AG04449 (cell line): ENCODE results near the gene BCL2L1.

ENCODE experiments used
- CTCF ChIA-PET: fragments of 350-600 bp; formaldehyde crosslinking; extraction: SDS; loops from one replicate; lab custom pipeline; 2021; ENCODE audit warnings: antibody characterized with exemption; lab: Yijun Ruan, JAX
- POLR2A ChIA-PET: fragments of 400-600, 350-600 bp; formaldehyde crosslinking; extraction: SDS; loops from one replicate; lab custom pipeline; 2020; ENCODE audit warnings: antibody characterized with exemption, inconsistent platforms; lab: Yijun Ruan, JAX
- DNase-seq: peaks from one replicate; pipeline ENCODE4 v3.0.0-alpha.2; 2010; ENCODE audit warnings: low read depth, low spot score
- H3K4me3 ChIP-seq: 2 replicates; pipeline ENCODE4 v1.5.1; 2011; ENCODE audit warnings: low read depth, mild to moderate bottlenecking, control low read depth, low read length
- TF ChIP-seq, protein P1 (sequence below): IDR thresholded peaks from one replicate; pipeline ENCODE4 v1.5.1; 2011; ENCODE audit warnings: mild to moderate bottlenecking, moderate library complexity, low read length, control low read depth, inconsistent platforms; ENCODE audit not compliant: insufficient read depth; ENCODE audit errors: missing control alignments

BCL2L1 gene

DNA sequence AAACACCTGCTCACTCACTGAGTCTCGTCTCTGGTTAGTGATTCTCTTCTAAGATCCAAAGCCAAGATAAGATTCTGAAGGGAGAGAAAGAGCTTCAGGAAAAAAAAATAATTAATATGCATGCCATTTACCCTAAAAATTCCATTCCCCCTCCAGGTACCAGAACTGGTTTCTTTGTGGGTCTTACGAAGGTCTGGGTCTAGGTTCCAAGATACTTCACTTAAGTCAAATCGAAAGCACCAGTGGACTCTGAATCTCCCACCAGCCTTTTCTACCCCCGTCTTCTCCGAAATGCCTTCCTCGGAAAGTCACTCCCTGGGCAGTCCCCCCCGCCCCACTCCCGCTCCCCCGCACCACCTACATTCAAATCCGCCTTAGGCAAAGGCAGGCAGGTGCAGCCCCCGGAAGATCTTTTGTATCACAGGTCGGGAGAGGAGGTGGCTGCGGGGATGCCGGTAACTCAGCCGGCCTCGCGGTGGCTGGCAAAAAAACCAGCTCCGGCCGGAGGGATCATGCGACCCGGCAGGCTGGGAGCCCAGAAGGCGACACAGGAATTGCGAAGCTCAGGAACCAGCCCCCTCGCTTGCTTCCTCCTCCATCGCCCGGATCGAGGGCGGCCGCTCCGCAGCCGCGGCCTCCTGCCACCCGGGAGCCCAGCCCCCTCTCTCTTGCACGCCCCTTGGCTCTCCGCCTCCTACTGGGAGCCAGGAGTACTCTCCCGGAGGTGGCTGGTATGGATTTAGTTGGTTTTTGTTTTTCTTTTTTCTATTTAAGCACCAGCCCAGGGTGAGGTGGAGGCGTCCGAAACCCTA lies at the start of gene BCL2L1:
Gene BCL2L1 (minus strand): TSS at position 612 of the 812 bp plus-strand sequence. CDS start 650 bp downstream, outside the sequence.
- CTCF ChIA-PET: interaction anchor here (1.1 to 10.4 kb wide), 30 partner anchors 10 to 310 kb away, joined by 3 to 534 read pairs (median 21); partner anchors contain the start of genes ID1 and TPX2
- TF ChIP-seq, protein P1, sequence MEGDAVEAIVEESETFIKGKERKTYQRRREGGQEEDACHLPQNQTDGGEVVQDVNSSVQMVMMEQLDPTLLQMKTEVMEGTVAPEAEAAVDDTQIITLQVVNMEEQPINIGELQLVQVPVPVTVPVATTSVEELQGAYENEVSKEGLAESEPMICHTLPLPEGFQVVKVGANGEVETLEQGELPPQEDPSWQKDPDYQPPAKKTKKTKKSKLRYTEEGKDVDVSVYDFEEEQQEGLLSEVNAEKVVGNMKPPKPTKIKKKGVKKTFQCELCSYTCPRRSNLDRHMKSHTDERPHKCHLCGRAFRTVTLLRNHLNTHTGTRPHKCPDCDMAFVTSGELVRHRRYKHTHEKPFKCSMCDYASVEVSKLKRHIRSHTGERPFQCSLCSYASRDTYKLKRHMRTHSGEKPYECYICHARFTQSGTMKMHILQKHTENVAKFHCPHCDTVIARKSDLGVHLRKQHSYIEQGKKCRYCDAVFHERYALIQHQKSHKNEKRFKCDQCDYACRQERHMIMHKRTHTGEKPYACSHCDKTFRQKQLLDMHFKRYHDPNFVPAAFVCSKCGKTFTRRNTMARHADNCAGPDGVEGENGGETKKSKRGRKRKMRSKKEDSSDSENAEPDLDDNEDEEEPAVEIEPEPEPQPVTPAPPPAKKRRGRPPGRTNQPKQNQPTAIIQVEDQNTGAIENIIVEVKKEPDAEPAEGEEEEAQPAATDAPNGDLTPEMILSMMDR: peak; percentile 83
- POLR2A ChIA-PET: interaction anchor here (1.0 to 5.7 kb wide), 7 partner anchors 9 to 145 kb away, joined by 3 to 42 read pairs (median 5); no protein-coding TSS in a partner anchor
- H3K4me3 ChIP-seq: peak within 1 kb of the TSS; percentile 76
- DNase-seq: no peak

- TF ChIP-seq, protein P1: no peak
- ChIA-PET POLR2A (no interaction called here), CTCF (interaction anchor here (1.4 kb wide), 1 partner anchor 157 kb away, joined by 4 read pairs; no protein-coding TSS in a partner anchor)
- H3K4me3 ChIP-seq: no peak overlapping the region
- DNase-seq: no peak
Observed at GRCh38 chr20:31770243-31770642, 47.6 kb upstream of the BCL2L1 start.

- ChIA-PET CTCF (no interaction called here), POLR2A (no interaction called here)
- no peak for DNase-seq
- H3K4me3 ChIP-seq: no peak overlapping the region
- TF ChIP-seq, protein P1: no peak
Observed at GRCh38 chr20:31769681-31770080, 47.0 kb upstream of the BCL2L1 start.

DNA sequence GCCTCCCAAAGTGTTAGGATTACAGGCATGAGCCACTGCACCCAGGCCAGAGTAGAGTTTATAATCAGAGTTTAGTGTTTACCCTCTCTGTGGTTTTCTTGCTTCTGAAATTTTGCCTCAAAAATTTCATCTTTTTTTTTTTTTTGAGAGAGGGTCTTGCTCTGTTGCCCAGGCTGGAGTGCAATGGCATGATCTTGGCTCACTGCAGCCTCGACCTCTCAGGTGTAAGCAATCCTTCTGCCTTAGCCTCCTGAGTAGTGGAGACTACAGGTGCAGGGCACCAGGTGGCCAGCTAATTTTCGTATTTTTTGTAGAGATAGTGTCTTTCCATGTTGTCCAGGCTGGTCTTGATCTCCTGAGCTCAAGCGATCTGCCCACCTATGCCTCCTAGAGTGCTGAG lies 45.1 kb upstream of the BCL2L1 start:
- ChIA-PET POLR2A (no interaction called here), CTCF (no interaction called here)
- TF ChIP-seq, protein P1: no peak
- DNase-seq: no peak
- no peak overlapping the region for H3K4me3 ChIP-seq

DNA sequence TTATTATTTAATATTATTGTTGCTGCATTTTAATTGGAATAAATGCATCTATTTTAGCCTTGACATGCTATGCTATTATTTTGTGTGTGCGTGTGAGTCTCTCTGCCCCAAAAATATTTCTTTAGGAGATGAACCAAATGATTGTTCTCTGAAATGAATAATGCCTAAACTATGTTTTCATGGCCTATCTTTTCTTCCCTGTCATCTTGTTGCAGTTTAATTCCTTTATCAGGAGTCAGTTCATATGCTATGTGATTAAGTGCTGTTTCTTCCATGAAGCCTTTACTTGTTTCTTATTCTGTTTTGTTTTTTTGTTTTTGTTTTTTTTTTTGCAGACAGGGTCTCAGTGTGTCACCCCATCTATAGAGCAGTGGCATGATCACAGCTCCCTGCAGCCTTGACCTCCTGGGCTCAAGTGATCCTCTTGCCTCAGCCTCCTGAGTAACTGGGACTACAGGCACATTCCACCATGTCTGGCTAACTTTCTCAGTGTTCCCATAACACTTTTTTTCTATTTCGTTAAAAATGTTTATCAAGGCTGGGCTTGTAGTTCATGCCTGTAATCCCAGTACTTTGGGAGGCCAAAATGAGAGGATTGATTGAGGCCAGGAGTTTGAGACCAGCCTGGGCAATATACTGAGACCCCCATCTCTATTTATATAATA lies 42.1 kb upstream of the BCL2L1 start:
- no peak overlapping the region for H3K4me3 ChIP-seq
- DNase-seq: no peak
- TF ChIP-seq, protein P1: no peak
- POLR2A ChIA-PET: no interaction called here
- CTCF ChIA-PET: no interaction called here
